Motor neuron (in vitro differentiated cells): ENCODE results near the gene POR. TPM values are rescaled to one million over a fixed set of nuclear protein-coding genes. Genes with fewer than 3 reads are reported as not detected.
"Not testable (repeated sequence)": the region's sequence is repeated elsewhere in the genome, so short reads cannot be mapped to it uniquely, and the experiment has no call there.

ENCODE experiments used
- ATAC-seq, 8 experiments: fragments of 200-7000 bp; cut with Tn5 transposase; replicated peaks in 6 of 8; 2 replicates each; pipeline ENCODE4 v1.8.0; 2021; ENCODE audit warnings: mild to moderate bottlenecking in 8 of 8, moderate library complexity in 8 of 8
- H3K27ac ChIP-seq, 2 donors: fragments of 250-450 bp; sonication (Bioruptor Pico); 2 replicates each; pipeline ENCODE4 v1.9.0; 2021; ENCODE audit warnings: antibody characterized with exemption in 2 of 2, mild to moderate bottlenecking in 2 of 2, moderate library complexity in 1 of 2
- H3K4me1 ChIP-seq, 2 donors: fragments of 250-450 bp; sonication (Bioruptor Pico); replicated peaks in 1 of 2; 2 replicates each; pipeline ENCODE4 v1.6.1; 2021; ENCODE audit warnings: antibody characterized with exemption in 2 of 2, mild to moderate bottlenecking in 2 of 2, moderate library complexity in 1 of 2
- H3K4me3 ChIP-seq, 5 donors: fragments of 250-450 bp; sonication (Bioruptor Pico); 2 replicates each; pipeline ENCODE4 v1.9.0; 2021; ENCODE audit warnings: antibody characterized with exemption in 5 of 5, mild to moderate bottlenecking in 5 of 5, moderate library complexity in 4 of 5
- WGBS, 10 experiments: fragments of 450-650 bp; shearing (Covaris generic); methylation state at CpG; one replicate each; pipeline ENCODE4 v1.0.0; 2022; 5-methylcytosine and 5-hydroxymethylcytosine counted together
- in situ Hi-C, 9 experiments: fragments of 400-800 bp; cut with MboI; loops; one replicate each; pipeline ENCODE4 v1.15.0; 2021; ENCODE audit warnings: low sequenced_read_pairs in 9 of 9, low pct_unique_long_range_greater_than_20kb in 2 of 9; ENCODE audit not compliant: unreplicated experiment in 9 of 9
- total RNA-seq, 8 experiments: library from RNA; unstranded; fragments of 300-600 nt; gene quantifications; 2 replicates each; pipeline versions ENCODE4 v1.2.3 to v1.2.4, GENCODE V29; 2022

Gene POR
- total RNA-seq: 100 to 1,000 TPM in 1 of 8 experiments, 10 to 100 TPM in 7; 52.9 to 105 (median 66.2) TPM

GRCh38 chr7:75914655-75915415 is at the start of gene POR:
Gene POR (plus strand): TSS chr7:75915155. CDS start chr7:75954002, 38,847 bp downstream.
- in situ Hi-C loops: no loop called here

GRCh38 chr7:75866114-75866488 is 48.9 kb upstream of the POR start:
- Histone ChIP-seq H3K4me1 (peaks cover 0 to 4% of the 10 kb centered on the region in 2 donors), H3K4me3 (no peak overlapping the region), H3K27ac (no peak overlapping the region)
- peak in 6 of 8 experiments; percentile 27 to 60 (median 40) for ATAC-seq
- whole genome bisulfite sequencing, 10 experiments: 37 to 100% (median 55%) methylated on average over 1 to 4 of the region's 5 CpGs; no CpG with 5 or more reads in 1 of the 10 experiments
- in situ Hi-C loops: loop anchor here in 2 of 9 experiments (10.0 to 25.0 kb wide), 2 partner anchors 146 to 149 kb away; no protein-coding TSS in a partner anchor

More at GRCh38 chr7:75914655-75915415, at the start of gene POR:
- H3K4me1 ChIP-seq: peaks cover 6 to 13% of the 10 kb centered on the region in 2 donors
- peak within 1 kb of the TSS; percentile 68 to 73 for H3K27ac ChIP-seq
- ATAC-seq: peak; percentile 93 to 99 (median 96)
- 0 to 7% (median 0%) methylated on average over 1 to 11 of the region's 82 CpGs; no CpG with 5 or more reads in 5 of the 10 experiments for WGBS, 10 experiments
- H3K4me3 ChIP-seq: peak within 1 kb of the TSS; percentile 61 to 84 (median 73)

- WGBS, 10 experiments: 0 to 70% (median 40%) methylated on average over 1 to 10 of the region's 19 CpGs; no CpG with 5 or more reads in 4 of the 10 experiments
- peak; percentile 86 to 96 (median 92) for ATAC-seq
- Histone ChIP-seq H3K27ac (no peak overlapping the region), H3K4me3 (no peak overlapping the region), H3K4me1 (peaks cover 0 to 4% of the 10 kb centered on the region in 2 donors)
- in situ Hi-C loops: loop anchor here in 2 of 9 experiments (10.0 to 25.0 kb wide), 2 partner anchors 146 to 148 kb away; no protein-coding TSS in a partner anchor
These were observed 48.2 kb upstream of the POR start for GRCh38 chr7:75866489-75867389.

DNA sequence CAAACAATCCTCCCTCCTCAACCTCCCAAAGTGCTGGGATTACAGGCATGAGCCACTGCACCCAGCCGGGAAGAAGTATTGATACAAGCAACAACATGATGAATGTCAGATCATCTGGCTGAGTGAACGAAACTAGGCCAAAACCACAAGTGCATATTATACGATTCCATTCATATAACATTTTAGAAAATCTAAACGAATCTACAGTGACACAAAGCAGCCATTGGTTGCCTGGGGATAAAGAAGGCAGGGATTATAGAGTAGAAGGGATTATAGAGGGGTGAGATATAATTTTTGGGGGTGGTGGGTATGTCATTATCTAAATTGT is 47.6 kb upstream of the POR start:
- WGBS, 10 experiments: 40 to 93% (median 73%) methylated on average over 1 to 3 of the region's 4 CpGs; no CpG with 5 or more reads in 4 of the 10 experiments
- peaks cover 0 to 8% of the 10 kb centered on the region in 2 donors for H3K4me1 ChIP-seq
- H3K27ac ChIP-seq: no peak overlapping the region
- peak in 1 of 8 experiments; percentile 22 for ATAC-seq
- H3K4me3 ChIP-seq: no peak overlapping the region
- in situ Hi-C loops: loop anchor here in 2 of 9 experiments (10.0 to 25.0 kb wide), 2 partner anchors 145 to 147 kb away; no protein-coding TSS in a partner anchor

- Histone ChIP-seq H3K4me3 (no peak overlapping the region), H3K4me1 (peaks cover 0 to 9% of the 10 kb centered on the region in 2 donors), H3K27ac (no peak overlapping the region)
- ATAC-seq: no peak
- 80 to 100% (median 93%) methylated on average over 1 to 2 of the region's 2 CpGs; no CpG with 5 or more reads in 2 of the 10 experiments for WGBS, 10 experiments
- in situ Hi-C loops: loop anchor here in 2 of 9 experiments (10.0 to 25.0 kb wide), 2 partner anchors 144 to 147 kb away; no protein-coding TSS in a partner anchor
These were observed 46.8 kb upstream of the POR start for GRCh38 chr7:75868153-75868552.

DNA sequence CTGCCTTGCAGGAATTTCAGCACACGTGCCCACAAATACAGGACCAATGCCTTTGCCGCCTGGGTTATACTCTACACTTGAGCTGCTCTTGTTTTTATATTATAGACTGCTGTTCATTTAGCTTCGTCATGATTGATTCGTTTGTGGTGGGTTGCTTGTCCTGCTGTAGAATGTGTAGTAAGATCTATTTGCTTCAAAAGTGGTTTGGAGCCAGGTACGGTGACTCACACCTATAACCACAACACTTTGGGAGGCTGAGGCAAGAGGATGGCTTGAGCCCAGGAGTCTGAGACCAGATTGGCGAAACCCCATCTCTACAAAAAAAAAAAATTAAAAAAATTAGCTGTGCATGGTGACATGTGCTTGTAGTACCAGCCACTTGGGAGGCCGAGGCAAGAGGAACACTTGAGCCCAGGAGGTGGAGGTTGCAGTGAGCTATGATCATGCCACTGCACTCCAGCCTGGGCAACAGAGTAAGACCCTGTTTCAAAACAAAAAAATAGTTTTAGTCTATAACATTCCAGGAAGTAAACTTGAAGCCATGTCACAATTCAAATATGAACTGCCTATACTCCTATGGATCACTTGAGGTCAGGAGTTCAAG is 45.1 kb upstream of the POR start:
- Histone ChIP-seq H3K4me3 (no peak overlapping the region), H3K4me1 (peaks cover 0 to 9% of the 10 kb centered on the region in 2 donors), H3K27ac (no peak overlapping the region)
- no peak for ATAC-seq
- in situ Hi-C loops: loop anchor here in 2 of 9 experiments (10.0 to 25.0 kb wide), 2 partner anchors 142 to 145 kb away; no protein-coding TSS in a partner anchor
- WGBS, 10 experiments: 73 to 100% (median 86%) methylated on average over 1 to 6 of the region's 7 CpGs; no CpG with 5 or more reads in 2 of the 10 experiments

- WGBS, 10 experiments: 60 to 100% (median 90%) methylated on average over 1 to 7 of the region's 9 CpGs; no CpG with 5 or more reads in 1 of the 10 experiments
- Histone ChIP-seq H3K4me3 (no peak overlapping the region), H3K4me1 (peaks cover 0 to 9% of the 10 kb centered on the region in 2 donors), H3K27ac (no peak overlapping the region)
- ATAC-seq: no peak
- in situ Hi-C loops: loop anchor here in 1 of 9 experiments (25.0 kb wide), 1 partner anchor 142 kb away; no protein-coding TSS in a partner anchor
These were observed 44.3 kb upstream of the POR start for GRCh38 chr7:75870557-75871161.

GRCh38 chr7:75872073-75872782 is 42.7 kb upstream of the POR start:
- Histone ChIP-seq H3K4me3 (no peak overlapping the region), H3K4me1 (peaks cover 0 to 5% of the 10 kb centered on the region in 2 donors), H3K27ac (no peak overlapping the region)
- ATAC-seq: peak in 3 of 8 experiments; percentile 7 to 31 (median 26)
- in situ Hi-C loops: loop anchor here in 1 of 9 experiments (25.0 kb wide), 1 partner anchor 140 kb away; no protein-coding TSS in a partner anchor
- 37 to 100% (median 89%) methylated on average over 1 to 13 of the region's 13 CpGs for WGBS, 10 experiments

- H3K4me3 ChIP-seq, ATAC-seq, H3K27ac ChIP-seq: not testable (repeated sequence)
- 40 to 80% methylated on average over 1 to 2 of the region's 3 CpGs; no CpG with 5 or more reads in 8 of the 10 experiments for WGBS, 10 experiments
- peaks cover 4 to 12% of the 10 kb centered on the region in 2 donors for H3K4me1 ChIP-seq
- in situ Hi-C loops: loop anchor here in 1 of 9 experiments (25.0 kb wide), 1 partner anchor 138 kb away; no protein-coding TSS in a partner anchor
These were observed 40.8 kb upstream of the POR start for GRCh38 chr7:75874180-75874579.

DNA sequence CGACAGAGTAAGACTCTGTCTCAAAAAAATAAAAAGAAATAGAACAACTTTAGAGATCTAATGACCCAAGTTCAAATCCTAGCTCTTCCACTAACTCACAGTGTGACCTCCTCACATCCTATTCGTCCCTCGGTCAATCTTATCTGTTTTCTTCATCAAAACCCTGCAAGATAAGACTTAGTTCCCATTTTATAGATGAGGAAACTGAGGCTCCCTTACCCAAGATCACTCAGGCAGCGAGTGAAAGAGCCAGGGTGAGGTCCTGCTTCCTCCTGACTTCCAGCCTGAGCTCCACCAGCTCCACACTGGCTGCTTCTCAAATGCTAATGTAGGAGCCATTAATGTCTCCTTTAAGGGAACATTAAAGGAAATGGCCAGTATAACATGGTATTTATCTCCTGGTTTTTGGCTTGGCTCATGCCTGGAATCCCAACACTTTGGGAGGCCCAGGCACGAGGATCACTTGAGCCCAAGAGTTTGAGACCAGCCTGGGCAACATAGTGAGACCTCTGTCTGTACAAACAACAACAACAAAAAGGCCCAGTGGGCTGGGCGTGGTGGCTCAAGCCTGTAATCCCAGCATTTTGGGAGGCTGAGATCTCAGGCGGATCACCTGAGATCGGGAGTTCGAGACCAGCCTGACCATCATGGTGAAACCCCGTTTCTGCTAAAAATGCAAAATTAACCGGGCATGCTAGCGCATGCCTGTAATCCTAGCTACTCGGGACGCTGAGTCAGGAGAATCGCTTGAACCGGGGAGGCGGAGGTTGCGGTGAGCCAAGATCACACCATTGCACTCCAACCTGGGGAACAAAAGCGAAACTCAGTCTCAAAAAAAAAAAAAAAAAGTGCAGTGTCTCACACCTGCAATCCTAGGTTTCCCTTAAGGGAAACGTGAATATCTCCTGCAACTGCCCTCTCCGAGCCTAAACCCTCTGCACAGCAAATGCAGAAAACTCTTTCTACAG is 39.6 kb upstream of the POR start:
- in situ Hi-C loops: no loop called here

More for the DNA sequence above, 39.6 kb upstream of the POR start:
- Histone ChIP-seq H3K4me3 (no peak overlapping the region), H3K4me1 (peaks cover 9 to 14% of the 10 kb centered on the region in 2 donors), H3K27ac (no peak overlapping the region)
- 86 to 100% (median 88%) methylated on average over 1 to 15 of the region's 21 CpGs; no CpG with 5 or more reads in 1 of the 10 experiments for WGBS, 10 experiments
- no peak for ATAC-seq
